IPS DF 6.9 (cell line): ENCODE data around the gene AOPEP.
"Not testable (repeated sequence)": the region's sequence is repeated elsewhere in the genome, so short reads cannot be mapped to it uniquely, and the experiment has no call there.

Experiments used
- DNase-seq: peaks from one replicate; pipeline ENCODE4 v3.0.0-alpha.2; 2013; ENCODE audit warnings: low read depth, low spot score
- H3K27ac ChIP-seq: one replicate; pipeline ENCODE4 v1.5.1; 2013; ENCODE audit warnings: low read length, control low read depth
- H3K27me3 ChIP-seq: 2 replicates; pipeline ENCODE4 v1.6.1; 2013; ENCODE audit warnings: mild to moderate bottlenecking, low read length; ENCODE audit not compliant: control insufficient read depth, insufficient read depth
- H3K36me3 ChIP-seq: 2 replicates; pipeline ENCODE4 v1.6.1; 2013; ENCODE audit warnings: low read length; ENCODE audit not compliant: control insufficient read depth, insufficient read depth
- H3K4me1 ChIP-seq: 2 replicates; pipeline ENCODE4 v1.6.1; 2013; ENCODE audit warnings: low read length; ENCODE audit not compliant: control insufficient read depth, insufficient read depth
- H3K4me3 ChIP-seq: 2 replicates; pipeline ENCODE4 v1.5.1; 2013; ENCODE audit warnings: mild to moderate bottlenecking, low read length
- H3K9me3 ChIP-seq: 2 replicates; pipeline ENCODE4 v1.6.1; 2013; ENCODE audit warnings: low read length, inconsistent platforms; ENCODE audit not compliant: control insufficient read depth, insufficient read depth
- WGBS: extraction: QIAGEN DNeasy Blood & Tissue Kit; methylation state at CpG from one replicate; pipeline ENCODE4 v1.1.7; 2013; ENCODE audit warnings: mixed read lengths, missing lambda C conversion rate; ENCODE audit not compliant: insufficient read length, insufficient coverage; 5-methylcytosine and 5-hydroxymethylcytosine counted together

AOPEP gene

GRCh38 chr9:94931036-94931633, 204.6 kb downstream of the AOPEP start:
- Histone ChIP-seq H3K27me3 (no peaks in the 10 kb centered on the region), H3K36me3 (no peaks in the 10 kb centered on the region), H3K4me1 (no peaks in the 10 kb centered on the region), H3K9me3 (no peaks in the 10 kb centered on the region), H3K27ac (no peak overlapping the region), H3K4me3 (no peak overlapping the region)
- DNase-seq = no peak
- no CpG with 5 or more reads among the region's 3 CpGs for WGBS

DNA sequence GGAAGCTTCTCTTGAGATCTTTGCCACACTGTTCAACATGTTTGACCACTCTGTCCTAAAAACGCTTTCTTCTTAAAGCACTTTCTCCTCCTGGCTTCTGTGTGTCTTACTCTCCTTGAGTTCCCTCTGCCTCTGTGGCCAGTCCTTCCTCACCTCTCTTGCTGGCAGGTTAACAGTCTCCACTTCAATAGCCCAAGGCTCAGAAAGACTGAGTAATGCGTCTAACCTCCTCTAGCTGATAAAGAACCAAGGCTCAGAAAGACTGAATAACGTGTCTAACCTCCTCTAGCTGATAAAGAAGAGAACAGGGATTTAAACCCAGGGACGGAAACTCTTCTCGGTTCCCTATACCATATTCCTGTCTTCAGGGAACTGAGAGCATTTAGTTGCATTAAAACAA, 205.2 kb downstream of the AOPEP start:
- no peaks in the 10 kb centered on the region for H3K4me1 ChIP-seq
- no CpG with 5 or more reads among the region's 5 CpGs for WGBS
- no peak overlapping the region for H3K4me3 ChIP-seq
- no peaks in the 10 kb centered on the region for H3K9me3 ChIP-seq
- no peaks in the 10 kb centered on the region for H3K27me3 ChIP-seq
- H3K27ac ChIP-seq = no peak overlapping the region
- no peak for DNase-seq
- H3K36me3 ChIP-seq = no peaks in the 10 kb centered on the region

DNA sequence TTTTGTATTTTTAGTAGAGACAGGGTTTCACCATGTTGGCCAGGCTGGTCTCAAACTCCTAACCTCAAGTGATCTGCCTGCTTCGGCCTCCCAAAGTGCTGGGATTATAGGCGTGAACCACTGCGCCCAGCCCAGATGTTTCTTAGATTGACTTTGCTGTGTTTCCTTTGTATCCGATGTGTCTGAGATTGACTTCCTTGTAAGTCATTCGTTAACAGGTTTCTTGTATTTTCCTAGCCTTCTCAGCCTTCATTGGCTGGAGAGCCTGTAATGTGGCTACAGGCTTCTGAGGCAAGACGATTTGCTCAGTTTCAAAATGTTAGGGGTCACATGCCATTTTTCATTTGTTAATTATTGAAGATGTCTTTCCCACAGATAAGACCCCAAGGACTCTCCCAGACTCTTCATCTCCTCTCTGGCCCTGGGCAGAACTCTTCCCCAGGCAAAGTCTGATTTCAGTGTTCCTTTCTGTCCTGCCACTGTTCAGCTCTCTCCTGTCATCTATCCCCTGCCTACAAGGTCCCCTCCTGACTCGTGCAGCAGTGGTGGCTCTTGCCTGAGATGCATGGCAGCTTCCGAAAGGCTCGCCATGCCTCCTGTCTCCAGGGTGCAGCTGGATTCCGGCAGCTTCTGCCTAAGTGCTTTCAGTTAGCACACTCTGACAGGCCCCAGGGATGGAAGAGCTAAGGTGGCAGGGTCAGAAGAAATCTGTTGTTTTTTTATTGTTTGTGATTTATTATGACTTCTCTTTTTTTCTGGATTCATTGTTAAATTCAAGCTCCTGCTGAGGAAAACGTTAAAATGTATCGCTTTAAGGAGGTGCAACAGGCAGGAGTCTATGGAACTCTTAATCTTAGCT, 206.4 kb downstream of the AOPEP start:
- Histone ChIP-seq H3K27ac (no peak overlapping the region), H3K36me3 (no peaks in the 10 kb centered on the region), H3K9me3 (no peaks in the 10 kb centered on the region), H3K4me1 (no peaks in the 10 kb centered on the region), H3K27me3 (no peaks in the 10 kb centered on the region), H3K4me3 (no peak overlapping the region)
- DNase-seq = no peak
- no CpG with 5 or more reads among the region's 12 CpGs for WGBS

DNA sequence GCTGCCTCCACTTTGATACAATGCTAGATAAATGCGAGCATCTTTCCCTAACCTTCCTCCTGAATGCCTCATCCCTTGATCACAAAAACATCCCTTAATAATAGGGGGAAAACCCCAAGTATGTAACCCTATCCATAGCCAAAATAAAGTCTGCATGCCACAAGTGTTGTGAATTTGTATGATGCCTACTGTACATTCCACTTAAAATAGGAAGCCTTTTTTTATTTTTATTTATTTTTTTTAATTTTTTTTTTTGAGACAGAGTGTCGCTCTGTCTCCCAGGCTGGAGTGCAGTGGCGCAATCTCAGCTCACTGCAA, 207.0 kb downstream of the AOPEP start:
- no peak for DNase-seq
- no peaks in the 10 kb centered on the region for H3K27me3 ChIP-seq
- H3K27ac ChIP-seq = no peak overlapping the region
- H3K4me3 ChIP-seq = no peak overlapping the region
- H3K9me3 ChIP-seq = no peaks in the 10 kb centered on the region
- no peaks in the 10 kb centered on the region for H3K4me1 ChIP-seq
- WGBS = no CpG with 5 or more reads among the region's 3 CpGs
- no peaks in the 10 kb centered on the region for H3K36me3 ChIP-seq

- no peak overlapping the region for H3K27ac ChIP-seq
- no peaks in the 10 kb centered on the region for H3K9me3 ChIP-seq
- H3K4me1 ChIP-seq = no peaks in the 10 kb centered on the region
- H3K36me3 ChIP-seq = no peaks in the 10 kb centered on the region
- no CpG with 5 or more reads among the region's 9 CpGs for WGBS
- no peak for DNase-seq
- no peak overlapping the region for H3K4me3 ChIP-seq
- H3K27me3 ChIP-seq = no peaks in the 10 kb centered on the region
Measured at GRCh38 chr9:94934816-94935328, 208.4 kb downstream of the AOPEP start.

GRCh38 chr9:94935396-94935795, 208.9 kb downstream of the AOPEP start:
- no peaks in the 10 kb centered on the region for H3K36me3 ChIP-seq
- H3K27ac ChIP-seq = no peak overlapping the region
- WGBS = no CpG with 5 or more reads among the region's 6 CpGs
- H3K4me3 ChIP-seq = no peak overlapping the region
- no peaks in the 10 kb centered on the region for H3K27me3 ChIP-seq
- DNase-seq = no peak
- no peaks in the 10 kb centered on the region for H3K4me1 ChIP-seq
- H3K9me3 ChIP-seq = no peaks in the 10 kb centered on the region

DNA sequence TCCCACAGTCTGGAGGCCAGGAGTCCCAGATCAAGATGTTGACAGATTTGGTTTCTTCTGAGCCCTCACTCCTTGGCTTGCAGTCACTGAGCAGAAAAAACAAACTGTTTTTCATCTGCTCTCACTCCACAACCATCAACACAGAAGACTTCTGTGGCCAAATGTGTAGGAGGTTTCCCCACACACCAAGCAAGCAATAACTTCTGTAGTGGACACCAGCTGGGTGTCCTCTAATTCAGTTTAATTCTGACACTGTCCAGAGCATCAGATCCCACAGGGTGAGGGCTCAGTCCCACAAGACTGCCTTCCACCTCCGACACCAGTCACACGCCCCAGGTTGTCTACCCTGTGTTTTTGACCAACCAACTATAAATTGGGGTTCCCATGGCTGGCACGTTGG, 209.9 kb downstream of the AOPEP start:
- no peak for DNase-seq
- WGBS = no CpG with 5 or more reads among the region's 3 CpGs
- Histone ChIP-seq H3K36me3 (no peaks in the 10 kb centered on the region), H3K4me3 (no peak overlapping the region), H3K27ac (no peak overlapping the region), H3K4me1 (no peaks in the 10 kb centered on the region), H3K9me3 (no peaks in the 10 kb centered on the region), H3K27me3 (no peaks in the 10 kb centered on the region)

GRCh38 chr9:94937214-94937903, 210.9 kb downstream of the AOPEP start:
- no CpG with 5 or more reads among the region's 6 CpGs for WGBS

GRCh38 chr9:94938384-94938783, 211.9 kb downstream of the AOPEP start:
- H3K4me3 ChIP-seq = no peak overlapping the region
- no peaks in the 10 kb centered on the region for H3K4me1 ChIP-seq
- H3K27me3 ChIP-seq = no peaks in the 10 kb centered on the region
- no CpG with 5 or more reads among the region's 3 CpGs for WGBS
- H3K9me3 ChIP-seq = no peaks in the 10 kb centered on the region
- no peak for DNase-seq
- H3K36me3 ChIP-seq = no peaks in the 10 kb centered on the region
- H3K27ac ChIP-seq = no peak overlapping the region

More at GRCh38 chr9:94937214-94937903, 210.9 kb downstream of the AOPEP start:
- Histone ChIP-seq H3K4me1 (no peaks in the 10 kb centered on the region), H3K27me3 (no peaks in the 10 kb centered on the region), H3K36me3 (no peaks in the 10 kb centered on the region), H3K4me3 (no peak overlapping the region), H3K27ac (no peak overlapping the region), H3K9me3 (no peaks in the 10 kb centered on the region)
- DNase-seq = no peak

GRCh38 chr9:94940296-94940695, 213.8 kb downstream of the AOPEP start:
- not testable (repeated sequence) for H3K4me1 ChIP-seq, H3K9me3 ChIP-seq, H3K4me3 ChIP-seq, H3K27me3 ChIP-seq, H3K27ac ChIP-seq, DNase-seq, H3K36me3 ChIP-seq
- no CpG with 5 or more reads among the region's 6 CpGs for whole genome bisulfite sequencing
